ENCODE data around the gene SLC7A14.

The SLC7A14 gene

GRCh38 chr3:170534227-170534626, 51.6 kb downstream of the SLC7A14 start:
- DNase-seq (ENCODE audit: low read depth in 2 of 2): no peak

- no peak for DNase-seq (ENCODE audit: low read depth in 2 of 2)
These were observed 53.3 kb downstream of the SLC7A14 start for GRCh38 chr3:170532573-170532972.

GRCh38 chr3:170531657-170532335, 54.1 kb downstream of the SLC7A14 start:
- DNase-seq (ENCODE audit: low read depth in 2 of 2): no peak

GRCh38 chr3:170531054-170531453, 54.8 kb downstream of the SLC7A14 start:
- DNase-seq (ENCODE audit: low read depth in 2 of 2): no peak

- no peak for DNase-seq (ENCODE audit: low read depth in 2 of 2)
These were observed 56.0 kb downstream of the SLC7A14 start for GRCh38 chr3:170529912-170530311.

GRCh38 chr3:170529346-170529745, 56.5 kb downstream of the SLC7A14 start:
- no peak for DNase-seq (ENCODE audit: low read depth in 2 of 2)

- no peak for DNase-seq (ENCODE audit: low read depth in 2 of 2)
These were observed 57.1 kb downstream of the SLC7A14 start for GRCh38 chr3:170528726-170529125.

GRCh38 chr3:170524073-170524472, 61.8 kb downstream of the SLC7A14 start:
- no peak for DNase-seq (ENCODE audit: low read depth in 2 of 2)

GRCh38 chr3:170523248-170523647, 62.6 kb downstream of the SLC7A14 start:
- DNase-seq (ENCODE audit: low read depth in 2 of 2): no peak

GRCh38 chr3:170522201-170522600, 63.7 kb downstream of the SLC7A14 start:
- no peak for DNase-seq (ENCODE audit: low read depth in 2 of 2)

GRCh38 chr3:170520996-170521395, 64.9 kb downstream of the SLC7A14 start:
- DNase-seq (ENCODE audit: low read depth in 2 of 2): no peak

- no peak for DNase-seq (ENCODE audit: low read depth in 2 of 2)
These were observed 68.5 kb downstream of the SLC7A14 start for GRCh38 chr3:170517242-170517945.

GRCh38 chr3:170513642-170514041, 72.2 kb downstream of the SLC7A14 start:
- DNase-seq (ENCODE audit: low read depth in 2 of 2): no peak

- no peak for DNase-seq (ENCODE audit: low read depth in 2 of 2)
These were observed 74.5 kb downstream of the SLC7A14 start for GRCh38 chr3:170511371-170511770.

- no peak for DNase-seq (ENCODE audit: low read depth in 2 of 2)
These were observed 77.0 kb downstream of the SLC7A14 start for GRCh38 chr3:170508839-170509238.

GRCh38 chr3:170508291-170508690, 77.6 kb downstream of the SLC7A14 start:
- no peak for DNase-seq (ENCODE audit: low read depth in 2 of 2)

GRCh38 chr3:170507063-170507462, 78.8 kb downstream of the SLC7A14 start:
- no peak for DNase-seq (ENCODE audit: low read depth in 2 of 2)

GRCh38 chr3:170506556-170506955, 79.3 kb downstream of the SLC7A14 start:
- DNase-seq (ENCODE audit: low read depth in 2 of 2): no peak

- DNase-seq (ENCODE audit: low read depth in 2 of 2): no peak
These were observed 83.6 kb downstream of the SLC7A14 start for GRCh38 chr3:170502297-170502696.

GRCh38 chr3:170500995-170501394, 84.9 kb downstream of the SLC7A14 start:
- DNase-seq (ENCODE audit: low read depth in 2 of 2): no peak

- no peak for DNase-seq (ENCODE audit: low read depth in 2 of 2)
These were observed 85.4 kb downstream of the SLC7A14 start for GRCh38 chr3:170500462-170500861.

GRCh38 chr3:170499562-170500156, 86.2 kb downstream of the SLC7A14 start:
- no peak for DNase-seq (ENCODE audit: low read depth in 2 of 2)

Measured in stimulated activated CD4-positive, alpha-beta T cell treated with anti-CD3 and anti-CD28 coated beads, Interleukin-12 subunit alpha, Interleukin-12 subunit beta, amount 100 ng/mL, for 24 hours (primary cell).